ENCODE measurements around the gene ANXA2R. TPM values are rescaled to one million over a fixed set of nuclear protein-coding genes. Genes with fewer than 3 reads are reported as not detected.
"Not testable (repeated sequence)": the region's sequence is repeated elsewhere in the genome, so short reads cannot be mapped to it uniquely, and the experiment has no call there.

Gene ANXA2R
- total RNA-seq, 6 donors from 2014 or later, result 2.0 to 25.1 (median 4.3) TPM

DNA sequence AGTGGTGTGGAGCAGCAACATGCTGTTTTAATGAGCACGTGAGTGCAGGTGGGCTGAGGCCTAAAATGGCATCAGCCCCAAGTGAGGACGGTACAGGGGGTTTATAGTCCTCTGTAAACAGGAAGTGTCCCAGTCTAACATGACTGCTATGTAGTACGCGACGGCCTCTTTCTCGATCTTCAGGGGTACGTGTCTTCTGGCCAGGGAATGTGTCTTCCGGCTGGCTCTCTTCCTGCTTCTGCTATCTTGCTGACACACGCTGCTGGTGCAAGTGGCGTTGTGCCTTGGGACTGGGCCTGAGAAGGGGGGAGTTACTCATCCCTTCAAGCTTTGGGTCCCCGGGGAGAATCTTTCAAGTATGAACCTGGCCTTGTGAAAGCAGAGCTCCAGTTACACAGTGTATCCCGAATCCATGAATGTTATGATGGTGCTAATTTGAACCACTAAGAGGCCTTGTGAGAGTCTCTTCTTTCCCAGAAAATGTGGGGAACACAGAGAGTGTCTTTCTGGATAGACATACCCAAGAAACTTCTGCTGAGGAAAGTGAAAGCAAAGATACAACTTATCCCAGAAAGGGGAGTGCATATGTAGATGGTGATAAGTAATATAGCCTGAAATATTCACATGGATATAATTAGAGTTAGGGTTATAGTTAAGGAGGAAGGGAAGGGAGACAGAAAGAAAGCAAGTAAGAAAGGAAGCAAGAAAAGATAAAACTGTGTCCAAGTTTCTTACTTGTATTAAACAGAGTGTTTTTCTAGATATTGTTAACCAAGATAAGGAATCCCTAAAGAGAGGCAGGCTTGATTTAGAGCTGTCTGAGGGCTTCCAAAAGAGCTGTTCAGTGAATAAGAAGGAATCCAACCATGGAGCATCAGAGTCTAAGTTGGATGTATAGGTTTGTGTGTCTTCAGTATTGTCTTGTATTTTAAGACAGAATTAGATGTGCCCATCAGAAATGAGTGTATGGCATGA, 35.5 kb upstream of the ANXA2R start:
- H3K27ac ChIP-seq, result peak overlapping the region in 3 of 4 donors; percentile 56 to 79 (median 58)

DNA sequence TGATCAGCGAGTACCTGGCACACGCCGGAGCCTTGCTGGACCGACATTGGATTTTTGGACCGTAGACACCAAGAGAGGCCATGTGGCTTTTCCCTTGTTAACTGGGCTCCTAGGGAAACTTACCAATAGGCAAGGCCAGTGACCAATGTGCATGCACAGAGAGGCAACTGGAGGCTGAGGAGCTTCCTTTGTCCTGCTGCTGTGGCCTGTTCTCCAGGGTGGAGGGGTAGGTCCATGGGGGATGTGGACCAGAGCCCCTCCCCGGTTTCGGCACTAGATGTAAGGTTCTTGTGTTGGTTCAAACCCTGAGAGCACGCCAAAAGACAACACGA, 34.8 kb upstream of the ANXA2R start:
- DNase-seq, result no peak
- no peaks in the 10 kb centered on the region for H3K27me3 ChIP-seq
- TF ChIP-seq, protein P1, sequence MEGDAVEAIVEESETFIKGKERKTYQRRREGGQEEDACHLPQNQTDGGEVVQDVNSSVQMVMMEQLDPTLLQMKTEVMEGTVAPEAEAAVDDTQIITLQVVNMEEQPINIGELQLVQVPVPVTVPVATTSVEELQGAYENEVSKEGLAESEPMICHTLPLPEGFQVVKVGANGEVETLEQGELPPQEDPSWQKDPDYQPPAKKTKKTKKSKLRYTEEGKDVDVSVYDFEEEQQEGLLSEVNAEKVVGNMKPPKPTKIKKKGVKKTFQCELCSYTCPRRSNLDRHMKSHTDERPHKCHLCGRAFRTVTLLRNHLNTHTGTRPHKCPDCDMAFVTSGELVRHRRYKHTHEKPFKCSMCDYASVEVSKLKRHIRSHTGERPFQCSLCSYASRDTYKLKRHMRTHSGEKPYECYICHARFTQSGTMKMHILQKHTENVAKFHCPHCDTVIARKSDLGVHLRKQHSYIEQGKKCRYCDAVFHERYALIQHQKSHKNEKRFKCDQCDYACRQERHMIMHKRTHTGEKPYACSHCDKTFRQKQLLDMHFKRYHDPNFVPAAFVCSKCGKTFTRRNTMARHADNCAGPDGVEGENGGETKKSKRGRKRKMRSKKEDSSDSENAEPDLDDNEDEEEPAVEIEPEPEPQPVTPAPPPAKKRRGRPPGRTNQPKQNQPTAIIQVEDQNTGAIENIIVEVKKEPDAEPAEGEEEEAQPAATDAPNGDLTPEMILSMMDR (IDR thresholded peaks at IDR 0.05), result no peak
- TF ChIP-seq POLR2AphosphoS5 (IDR thresholded peaks at IDR 0.05) (no peak), EP300 (IDR thresholded peaks at IDR 0.05) (no peak), POLR2A (IDR thresholded peaks at IDR 0.05) (no peak)
- peak overlapping the region in 3 of 4 donors; percentile 56 to 79 (median 58) for H3K27ac ChIP-seq
- H3K9me3 ChIP-seq, result no peaks in the 10 kb centered on the region
- ATAC-seq (ENCODE audit: low FRiP score in 2 of 2), result no peak
- peaks cover 7 to 28% (median 17%) of the 10 kb centered on the region in 4 donors for H3K36me3 ChIP-seq
- no peak overlapping the region for H3K4me3 ChIP-seq
- peaks cover 3 to 15% (median 8%) of the 10 kb centered on the region in 4 donors for H3K4me1 ChIP-seq
- 95 to 97% methylated on average over 9 of the region's 9 CpGs for WGBS, 2 donors

More for the DNA sequence above, 35.5 kb upstream of the ANXA2R start:
- DNase-seq, result no peak
- Histone ChIP-seq H3K4me3 (no peak overlapping the region), H3K27me3 (no peaks in the 10 kb centered on the region), H3K36me3 (peaks cover 7 to 28% (median 20%) of the 10 kb centered on the region in 4 donors), H3K4me1 (peaks cover 0 to 9% (median 6%) of the 10 kb centered on the region in 4 donors), H3K9me3 (no peaks in the 10 kb centered on the region)
- TF ChIP-seq, protein P1 (IDR thresholded peaks at IDR 0.05), result no peak
- TF ChIP-seq POLR2AphosphoS5 (IDR thresholded peaks at IDR 0.05), result peak in 1 of 2 donors; percentile 21
- WGBS, 2 donors, result 82 to 86% methylated on average over 11 to 12 of the region's 12 CpGs
- peak in 1 of 2 donors; percentile 43 for ATAC-seq (ENCODE audit: low FRiP score in 2 of 2)

DNA sequence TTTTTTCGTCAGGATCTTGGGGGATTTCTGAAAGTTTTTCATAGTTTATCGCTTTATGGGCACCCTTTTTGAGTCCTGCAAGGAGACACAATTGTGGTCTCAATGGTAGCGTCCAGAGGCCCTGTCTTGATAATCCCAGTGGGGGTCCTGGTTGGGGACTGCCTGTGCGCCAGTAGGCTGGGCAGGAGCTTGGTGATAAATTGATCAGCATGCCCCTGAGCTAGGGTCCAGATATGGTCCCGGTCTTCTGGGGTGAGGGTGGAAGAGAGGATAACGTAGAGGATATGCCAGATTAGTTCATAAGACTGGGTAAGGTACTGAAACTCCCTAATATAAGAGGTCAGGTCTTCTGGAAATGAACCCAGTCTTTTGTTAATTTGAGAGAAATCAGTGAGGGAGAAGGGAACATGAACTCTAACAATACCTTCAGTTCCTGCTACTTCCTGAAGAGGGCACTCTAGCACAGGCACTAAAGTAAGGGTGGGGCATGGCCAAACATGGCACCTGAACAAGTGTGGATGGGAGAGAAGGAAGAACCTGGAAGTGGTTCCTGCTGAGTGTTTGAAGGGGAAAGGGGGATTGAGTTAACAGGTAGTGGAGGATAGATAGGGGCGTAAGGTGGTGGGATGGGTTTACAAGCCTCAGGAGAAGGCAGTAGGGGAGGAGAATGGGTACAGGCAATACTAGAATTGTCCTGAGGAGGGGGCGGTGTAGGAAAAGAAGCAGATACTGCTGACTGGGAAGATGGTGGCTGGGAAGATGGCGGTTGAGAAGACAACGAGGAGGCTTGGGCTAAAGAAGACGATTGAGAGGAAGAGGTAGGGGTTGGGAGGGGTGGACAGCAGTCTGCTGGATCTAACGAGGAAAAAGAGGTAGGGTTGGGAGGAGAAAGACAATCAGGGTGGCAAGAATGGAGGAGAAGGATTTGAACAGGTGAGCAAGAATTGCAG, 33.8 kb upstream of the ANXA2R start:
- Histone ChIP-seq H3K4me3 (no peak overlapping the region), H3K4me1 (peaks cover 12 to 26% (median 18%) of the 10 kb centered on the region in 4 donors), H3K27ac (peak overlapping the region in 1 of 4 donors; percentile 24), H3K27me3 (no peaks in the 10 kb centered on the region), H3K36me3 (peaks cover 7 to 26% (median 16%) of the 10 kb centered on the region in 4 donors), H3K9me3 (no peaks in the 10 kb centered on the region)
- no peak for TF ChIP-seq POLR2AphosphoS5 (IDR thresholded peaks at IDR 0.05)
- TF ChIP-seq, protein P1 (IDR thresholded peaks at IDR 0.05), result peak; percentile 51 to 63 (median 56)
- TF ChIP-seq EP300 (IDR thresholded peaks at IDR 0.05), result no peak
- TF ChIP-seq POLR2A (IDR thresholded peaks at IDR 0.05), result no peak
- DNase-seq (peak in 1 of 2 donors; percentile 43), ATAC-seq (ENCODE audit: low FRiP score in 2 of 2) (peak in 1 of 2 donors; percentile 48)
- 94 to 97% methylated on average over 12 of the region's 12 CpGs for WGBS, 2 donors

DNA sequence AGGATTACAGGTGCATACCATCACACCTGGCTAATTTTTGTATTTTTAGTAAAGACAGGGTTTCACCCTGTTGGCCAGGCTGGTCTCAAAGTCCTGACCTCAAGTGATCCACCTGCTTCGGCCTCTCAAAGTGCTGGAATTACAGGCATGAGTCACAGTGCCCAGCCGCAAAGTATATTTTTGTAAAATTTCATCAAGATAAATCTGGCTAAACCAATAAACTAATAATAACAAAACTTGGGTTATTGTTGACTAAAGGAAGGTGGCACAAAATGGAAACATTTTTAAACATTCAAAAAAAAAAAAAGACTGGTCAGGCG, 29.2 kb upstream of the ANXA2R start:
- H3K27me3 ChIP-seq; DNase-seq; H3K9me3 ChIP-seq; ATAC-seq (ENCODE audit: low FRiP score in 2 of 2); H3K27ac ChIP-seq: not testable (repeated sequence)
- WGBS, 2 donors, result 85 to 90% methylated on average over 3 of the region's 3 CpGs
- Histone ChIP-seq H3K4me3 (peak overlapping the region in 1 of 4 donors; percentile 71), H3K4me1 (peaks cover 23 to 38% (median 29%) of the 10 kb centered on the region in 4 donors), H3K36me3 (peaks cover 7 to 18% (median 13%) of the 10 kb centered on the region in 4 donors)

DNA sequence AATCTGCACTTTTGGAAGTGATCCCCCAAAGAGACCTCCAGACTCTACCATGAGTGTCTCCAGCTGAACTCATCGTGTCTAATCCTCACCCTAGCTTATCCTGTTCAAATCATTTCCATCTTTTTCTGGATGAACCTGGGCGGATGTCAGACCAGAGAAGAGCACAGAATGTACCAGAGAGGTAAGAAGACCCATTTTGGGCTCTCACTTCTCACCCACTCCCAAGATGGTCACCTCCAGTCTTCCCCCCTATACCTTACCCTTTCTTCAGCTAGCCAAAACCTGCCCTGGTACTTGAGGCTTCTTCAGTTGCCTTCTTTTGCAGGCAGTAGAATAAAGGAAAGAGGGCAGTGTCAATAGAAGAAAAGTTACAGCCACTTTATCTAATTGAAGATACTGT, 27.9 kb upstream of the ANXA2R start:
- peaks cover 26 to 48% (median 37%) of the 10 kb centered on the region in 4 donors for H3K4me1 ChIP-seq
- 72 to 87% methylated on average over 2 of the region's 2 CpGs for WGBS, 2 donors
- H3K9me3 ChIP-seq, result no peaks in the 10 kb centered on the region
- TF ChIP-seq, protein P1 (IDR thresholded peaks at IDR 0.05), result no peak
- no peak for TF ChIP-seq POLR2A (IDR thresholded peaks at IDR 0.05)
- no peak for TF ChIP-seq POLR2AphosphoS5 (IDR thresholded peaks at IDR 0.05)
- no peak for TF ChIP-seq EP300 (IDR thresholded peaks at IDR 0.05)
- peak overlapping the region; percentile 30 to 77 (median 70) for H3K4me3 ChIP-seq
- no peak for ATAC-seq (ENCODE audit: low FRiP score in 2 of 2)
- peak overlapping the region in 3 of 4 donors; percentile 99 to 100 (median 100) for H3K27ac ChIP-seq
- H3K36me3 ChIP-seq, result peaks cover 7 to 18% (median 13%) of the 10 kb centered on the region in 4 donors
- H3K27me3 ChIP-seq, result no peaks in the 10 kb centered on the region
- no peak for DNase-seq
